GM19395 (cell line): ENCODE results near the gene EXOC3.
"Not testable (repeated sequence)": the region's sequence is repeated elsewhere in the genome, so short reads cannot be mapped to it uniquely, and the experiment has no call there.

Source experiments
- ATAC-seq: cut with Tn5 transposase; IDR thresholded peaks from one replicate; pipeline ENCODE4 v1.9.1; 2021; ENCODE audit warnings: mild to moderate bottlenecking, moderate library complexity; ENCODE audit not compliant: unreplicated experiment

The EXOC3 gene

DNA sequence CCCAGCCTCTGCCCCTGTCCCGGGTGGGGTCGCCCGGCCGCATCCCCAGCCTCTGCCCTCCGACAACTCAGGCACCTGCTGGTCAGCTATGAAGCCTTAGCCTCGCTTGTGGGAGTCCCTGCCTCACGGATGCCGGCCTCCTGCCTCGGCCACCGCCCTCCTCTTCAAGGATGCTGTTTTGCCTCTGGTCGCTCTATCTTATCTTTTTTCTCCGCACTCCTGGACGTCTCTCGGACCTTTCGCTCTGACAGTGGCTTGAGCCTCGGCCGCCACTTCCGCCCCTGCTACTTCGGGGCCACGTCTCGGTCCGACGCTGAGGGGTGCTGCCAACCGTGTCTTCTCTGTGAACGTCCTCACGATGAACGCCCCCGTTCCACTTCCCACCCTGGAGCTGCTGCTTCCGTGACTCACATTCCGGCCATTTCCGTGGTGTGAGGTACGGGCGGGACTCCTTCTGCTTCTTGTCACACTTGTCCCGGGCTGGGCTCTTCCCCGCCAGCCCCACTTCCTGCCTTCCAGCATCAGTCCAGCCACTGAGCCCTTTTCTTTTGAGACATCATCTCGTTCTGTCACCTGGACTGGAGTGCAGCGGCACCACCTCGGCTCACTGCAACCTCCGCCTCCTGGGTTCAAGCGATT is 55.0 kb downstream of the EXOC3 start:
- no peak for ATAC-seq

DNA sequence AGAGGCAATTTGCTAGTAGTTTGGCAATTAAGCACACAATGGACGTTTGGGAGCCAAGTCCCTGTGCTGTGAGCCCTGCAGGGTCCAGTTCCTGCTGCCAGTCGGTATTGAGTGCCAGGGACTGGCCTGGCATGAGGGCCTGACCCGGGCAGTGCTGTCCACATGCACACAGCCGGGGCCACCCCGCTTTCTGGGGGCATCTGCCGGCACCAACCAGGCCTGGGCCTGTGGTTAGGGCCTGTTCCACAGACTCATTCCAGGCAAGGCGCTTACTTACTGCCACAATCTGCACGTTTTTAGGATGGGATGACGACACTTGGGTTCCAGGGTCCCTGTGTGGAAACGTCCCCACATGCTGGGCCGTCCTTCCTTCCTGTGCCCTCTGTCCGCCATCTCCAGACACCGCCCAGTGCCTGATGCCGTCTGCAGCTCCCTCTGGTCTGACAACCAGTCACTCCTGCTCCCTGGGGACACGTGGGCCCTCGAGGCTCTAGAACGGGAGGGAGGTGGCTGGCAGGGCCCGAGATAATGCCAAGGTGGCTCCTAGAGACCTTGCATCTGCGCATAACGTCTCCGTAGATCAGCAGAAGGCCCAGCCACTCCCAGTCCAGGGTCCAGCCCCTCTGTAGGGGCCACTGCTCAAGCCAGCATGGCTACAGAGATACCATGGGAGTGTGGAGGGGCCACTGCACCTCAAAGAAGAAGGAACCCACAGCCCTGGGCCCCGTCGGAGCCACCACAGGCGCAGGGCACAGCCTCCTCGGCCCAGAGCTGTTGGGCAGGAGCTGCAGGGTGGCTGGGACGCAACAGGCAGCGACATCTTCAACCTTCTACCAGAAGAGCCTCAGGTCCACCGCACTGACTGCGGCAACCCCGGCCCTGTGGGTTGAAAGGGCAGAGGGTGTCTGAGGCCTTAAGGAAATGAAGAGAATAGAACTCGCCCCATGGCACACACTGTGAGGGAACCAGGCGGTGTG is 56.5 kb downstream of the EXOC3 start:
- no peak for ATAC-seq

DNA sequence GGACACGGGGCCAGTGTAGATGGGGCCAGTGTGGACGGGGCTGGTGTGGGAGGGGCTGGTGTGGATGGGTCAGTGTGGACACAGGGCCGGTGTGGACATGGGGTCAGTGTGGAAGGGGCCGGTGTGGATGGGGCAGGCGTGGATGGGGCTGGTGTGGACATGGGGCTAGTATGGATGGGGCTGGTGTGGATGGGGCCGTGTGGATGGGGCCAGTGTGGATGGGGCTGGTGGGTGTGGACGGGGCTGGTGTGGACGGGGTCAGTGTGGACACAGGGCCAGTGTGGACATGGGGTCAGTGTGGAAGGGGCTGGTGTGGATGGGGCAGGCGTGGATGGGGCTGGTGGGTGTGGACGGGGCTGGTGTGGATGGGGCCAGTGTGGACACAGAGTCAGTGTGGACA is 57.5 kb downstream of the EXOC3 start:
- ATAC-seq, result no peak

DNA sequence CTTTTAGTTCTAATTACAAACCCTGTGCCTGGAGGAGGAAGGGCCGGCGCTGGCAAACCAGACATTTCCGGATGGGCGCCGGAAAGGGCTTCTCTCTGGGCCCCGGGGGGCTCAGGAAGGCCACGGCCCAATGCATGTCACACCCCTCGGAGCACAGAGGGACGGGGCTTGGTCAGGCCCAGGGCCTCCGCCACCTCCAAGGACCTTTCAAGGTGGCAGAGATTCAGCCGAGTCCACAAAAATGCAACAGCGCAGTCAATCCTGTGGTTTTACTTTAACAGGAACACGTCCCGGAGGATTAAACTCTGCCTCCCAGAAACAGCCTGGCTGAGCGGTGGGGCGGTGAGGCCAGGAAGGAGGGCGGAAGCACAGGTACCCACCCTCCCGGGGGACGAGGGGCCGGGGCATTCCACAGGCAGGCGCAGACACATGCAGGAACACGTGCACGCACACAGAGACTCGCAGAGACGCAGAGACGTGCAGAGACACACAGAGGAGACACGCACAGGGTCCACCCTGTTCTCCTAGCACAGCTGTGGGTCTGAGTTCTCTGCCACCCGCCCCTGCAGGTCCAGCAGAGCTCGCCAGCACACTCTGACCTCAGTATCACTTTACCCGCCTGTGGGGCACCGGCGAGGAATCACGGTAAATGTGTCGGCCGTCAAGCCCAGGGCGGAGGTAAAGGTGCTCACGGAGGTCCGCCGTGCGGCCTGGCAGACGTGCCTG is 58.3 kb downstream of the EXOC3 start:
- ATAC-seq, result no peak

DNA sequence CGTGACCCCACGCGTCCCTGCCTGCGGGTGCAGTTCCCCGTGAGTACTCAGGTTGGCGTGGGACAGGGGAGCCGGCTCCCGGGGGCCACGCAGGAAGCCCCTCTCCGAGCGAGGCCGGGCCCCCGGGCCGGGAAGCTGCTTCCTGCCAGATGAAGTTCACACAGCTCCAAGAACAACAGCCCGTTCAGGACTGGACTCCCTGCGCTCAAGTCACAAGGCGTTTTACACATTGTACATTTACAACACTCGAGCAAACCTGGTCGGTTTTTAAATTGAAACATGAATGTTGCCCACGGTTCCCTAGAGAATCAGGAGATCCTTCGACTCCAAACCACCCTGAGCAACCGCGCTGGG is 58.8 kb downstream of the EXOC3 start:
- no peak for ATAC-seq

DNA sequence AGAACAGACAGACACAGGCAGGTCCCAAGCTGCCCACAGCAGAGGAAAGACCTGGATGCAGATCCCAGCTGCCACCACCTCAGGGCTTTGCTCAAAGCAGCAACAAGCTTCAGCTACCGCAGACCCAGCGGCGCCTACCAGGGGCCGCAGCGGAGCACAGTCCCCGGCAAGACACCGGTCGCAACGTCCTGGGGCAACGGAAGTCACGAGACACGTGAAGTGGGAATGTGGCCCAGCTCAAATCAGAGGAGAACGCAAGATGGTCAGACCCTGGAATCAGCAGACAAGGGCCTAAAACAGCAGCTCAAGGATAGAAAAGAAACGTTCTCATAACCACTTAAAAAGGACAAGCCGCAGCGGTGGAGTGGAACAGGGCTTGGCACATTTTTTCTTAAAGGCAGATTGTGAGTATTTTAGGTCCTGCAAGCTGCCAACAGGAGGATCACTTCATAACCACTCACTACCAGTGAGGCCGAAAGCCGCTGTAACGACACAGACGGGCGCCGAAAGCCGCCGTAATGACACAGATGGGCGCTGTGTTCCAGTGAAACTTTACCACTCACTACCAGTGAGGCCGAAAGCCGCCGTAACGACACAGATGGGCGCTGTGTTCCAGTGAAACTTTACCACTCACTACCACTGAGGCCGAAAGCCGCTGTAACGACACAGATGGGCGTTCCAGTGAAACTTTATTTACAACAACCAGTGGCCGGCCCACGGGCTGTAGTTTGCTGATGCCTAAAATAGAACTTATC is 59.5 kb downstream of the EXOC3 start:
- ATAC-seq, result no peak

DNA sequence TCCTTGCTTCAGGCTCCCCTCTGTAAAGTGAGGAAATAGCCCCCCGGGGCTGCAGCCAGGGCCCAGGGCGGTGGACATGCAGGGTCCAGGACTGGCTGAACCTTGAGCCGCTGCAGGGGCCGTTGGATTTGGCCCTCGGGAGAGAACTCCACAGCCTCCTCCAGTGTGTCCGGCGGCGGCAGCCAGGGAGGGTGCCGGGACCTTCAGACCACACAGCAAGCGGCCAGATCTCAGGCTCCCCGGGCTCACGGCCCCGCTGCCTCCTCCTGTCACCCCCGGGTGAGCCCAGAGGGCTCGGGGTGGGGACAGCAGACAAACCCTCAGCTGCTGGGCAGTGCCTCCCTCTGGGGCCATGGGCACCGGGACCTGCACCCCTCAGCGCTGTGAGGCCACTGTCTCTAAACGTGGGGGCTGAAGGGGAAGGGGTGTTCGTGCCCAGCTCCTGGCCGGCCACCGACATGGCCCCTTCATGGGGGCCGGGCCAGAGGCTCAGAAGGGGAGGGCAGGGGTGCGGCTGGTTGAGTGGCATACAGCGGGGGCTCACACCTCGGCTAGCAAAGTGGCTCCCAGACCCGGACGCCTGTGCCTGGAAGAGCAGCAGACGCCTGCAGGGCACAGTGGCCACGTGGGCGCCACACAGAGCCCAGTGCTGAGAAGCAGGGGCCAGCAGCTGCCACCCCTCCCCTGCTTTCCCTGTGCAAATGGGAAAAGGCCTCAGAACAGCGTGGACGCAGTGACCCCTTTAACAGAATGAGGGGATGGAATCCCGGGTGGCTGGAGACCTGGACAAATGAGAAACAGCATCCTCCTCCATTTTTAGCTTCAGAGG is 61.6 kb downstream of the EXOC3 start:
- no peak for ATAC-seq

DNA sequence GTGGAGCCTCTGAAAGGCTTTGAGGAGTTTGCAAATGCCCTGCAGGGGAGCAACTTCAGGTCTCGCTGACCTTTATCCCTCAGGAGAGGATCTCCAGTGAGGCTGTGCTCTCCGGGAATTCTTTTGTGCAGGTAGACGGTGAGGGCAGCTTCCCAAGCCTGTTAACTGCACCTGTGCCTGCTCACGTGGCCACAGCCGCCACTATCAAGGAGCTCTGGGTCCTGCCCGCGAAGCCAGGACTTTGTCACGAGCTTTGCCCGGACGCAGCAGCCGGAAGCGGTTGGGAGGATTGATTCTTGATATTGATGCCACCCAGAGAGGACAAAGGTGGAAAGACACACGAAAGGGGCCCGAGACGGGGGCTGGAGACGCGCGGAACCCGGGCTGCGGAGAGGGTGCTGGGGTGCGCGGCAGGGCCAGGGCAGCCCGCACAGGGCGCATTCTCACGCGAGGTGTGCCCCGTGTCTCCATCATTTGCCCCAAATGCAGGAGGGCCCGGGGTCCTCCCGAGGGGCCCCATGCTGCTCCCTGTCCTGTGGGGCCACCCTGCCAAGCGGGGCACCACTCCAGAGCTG is 63.1 kb downstream of the EXOC3 start:
- no peak for ATAC-seq

DNA sequence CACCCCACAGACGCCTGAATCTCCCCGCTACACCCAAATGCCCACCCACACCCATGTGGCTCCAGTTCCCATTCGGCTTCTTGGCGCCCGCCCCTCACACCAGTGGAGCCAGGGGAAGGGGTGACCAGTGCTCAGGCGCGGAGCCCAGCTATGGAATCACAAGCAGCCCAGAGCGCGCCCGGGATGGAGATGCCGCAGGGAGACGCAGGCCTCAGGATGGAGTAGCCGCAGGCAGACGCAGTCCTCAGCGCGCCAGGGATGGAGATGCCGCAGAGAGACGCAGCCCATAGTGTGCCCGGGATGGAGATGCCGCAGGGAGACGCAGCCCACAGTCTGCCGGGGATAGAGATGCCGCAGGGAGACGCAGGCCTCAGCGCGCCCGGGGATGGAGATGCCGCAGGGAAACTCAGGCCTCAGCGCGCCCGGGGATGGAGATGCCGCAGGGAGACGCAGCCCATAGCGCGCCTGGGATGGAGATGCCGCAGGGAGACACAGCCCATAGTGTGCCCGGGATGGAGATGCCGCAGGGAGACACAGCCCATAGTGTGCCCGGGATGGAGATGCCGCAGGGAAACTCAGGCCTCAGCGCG is 65.1 kb downstream of the EXOC3 start:
- not testable (repeated sequence) for ATAC-seq

DNA sequence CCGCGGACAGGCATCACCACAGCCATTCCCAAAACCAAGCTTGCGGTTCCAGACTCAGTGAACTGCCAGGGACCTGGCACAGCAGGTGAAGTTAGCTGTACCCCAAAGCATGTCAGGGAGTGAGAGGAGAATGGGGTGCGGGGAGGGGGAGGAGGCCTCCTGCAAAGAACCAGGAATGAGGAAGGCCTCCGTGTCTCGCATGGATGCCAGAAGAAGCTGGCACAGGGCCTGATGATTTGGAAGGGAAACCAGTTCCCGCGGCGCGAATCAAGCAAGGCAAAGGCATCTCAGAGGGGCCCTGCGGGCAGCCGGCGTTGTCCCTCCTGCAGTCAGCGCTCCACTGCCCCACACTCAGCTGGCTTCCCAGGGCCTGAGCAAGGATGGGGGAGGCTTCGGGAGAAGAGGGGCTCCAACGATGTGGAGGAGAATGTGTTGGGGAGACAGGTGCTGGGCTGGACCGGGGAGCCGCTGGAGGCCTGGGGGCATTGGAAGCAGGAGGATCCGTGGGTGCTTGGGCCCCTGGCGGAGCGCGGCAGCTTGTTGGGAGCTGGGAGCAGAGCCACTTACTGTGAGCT is 66.7 kb downstream of the EXOC3 start:
- no peak for ATAC-seq

DNA sequence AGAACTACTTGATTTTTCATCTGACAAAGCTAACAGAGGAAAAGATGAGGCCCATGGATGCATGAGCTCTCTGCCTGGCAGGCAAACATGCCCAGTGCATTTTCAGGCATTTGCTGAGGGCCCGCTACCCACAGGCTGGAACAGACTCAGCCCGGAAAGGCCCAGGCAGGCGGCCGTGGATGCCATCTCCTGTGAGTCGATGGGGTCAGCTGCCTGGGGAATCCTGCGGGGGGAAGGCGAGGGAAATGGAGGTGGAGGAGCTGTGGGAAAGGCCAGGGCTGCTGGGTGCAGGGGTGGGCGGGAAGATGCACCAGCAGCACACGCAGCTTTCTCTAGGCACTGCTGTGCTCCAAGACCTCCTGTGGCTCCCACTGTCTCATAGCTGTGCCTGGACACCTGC is 67.5 kb downstream of the EXOC3 start:
- ATAC-seq, result no peak

DNA sequence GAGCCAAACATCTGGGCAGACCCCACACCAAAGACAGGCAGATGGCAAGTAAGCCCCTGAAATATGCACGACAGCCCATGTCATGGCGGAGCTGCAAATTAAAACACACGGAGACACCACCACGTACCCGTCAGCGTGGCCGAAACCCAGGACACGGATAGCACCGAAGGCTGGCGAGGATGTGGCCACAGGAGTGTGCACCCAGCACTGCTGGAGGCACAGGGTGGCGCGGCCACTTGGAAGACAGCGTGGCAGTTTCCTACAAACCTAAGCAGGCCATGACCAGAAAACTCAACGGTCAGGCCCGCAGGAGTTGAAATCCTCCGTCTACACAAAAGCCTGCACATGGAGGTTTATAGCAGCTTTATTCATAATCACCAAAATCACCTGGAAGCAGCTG is 68.5 kb downstream of the EXOC3 start:
- ATAC-seq, result no peak

DNA sequence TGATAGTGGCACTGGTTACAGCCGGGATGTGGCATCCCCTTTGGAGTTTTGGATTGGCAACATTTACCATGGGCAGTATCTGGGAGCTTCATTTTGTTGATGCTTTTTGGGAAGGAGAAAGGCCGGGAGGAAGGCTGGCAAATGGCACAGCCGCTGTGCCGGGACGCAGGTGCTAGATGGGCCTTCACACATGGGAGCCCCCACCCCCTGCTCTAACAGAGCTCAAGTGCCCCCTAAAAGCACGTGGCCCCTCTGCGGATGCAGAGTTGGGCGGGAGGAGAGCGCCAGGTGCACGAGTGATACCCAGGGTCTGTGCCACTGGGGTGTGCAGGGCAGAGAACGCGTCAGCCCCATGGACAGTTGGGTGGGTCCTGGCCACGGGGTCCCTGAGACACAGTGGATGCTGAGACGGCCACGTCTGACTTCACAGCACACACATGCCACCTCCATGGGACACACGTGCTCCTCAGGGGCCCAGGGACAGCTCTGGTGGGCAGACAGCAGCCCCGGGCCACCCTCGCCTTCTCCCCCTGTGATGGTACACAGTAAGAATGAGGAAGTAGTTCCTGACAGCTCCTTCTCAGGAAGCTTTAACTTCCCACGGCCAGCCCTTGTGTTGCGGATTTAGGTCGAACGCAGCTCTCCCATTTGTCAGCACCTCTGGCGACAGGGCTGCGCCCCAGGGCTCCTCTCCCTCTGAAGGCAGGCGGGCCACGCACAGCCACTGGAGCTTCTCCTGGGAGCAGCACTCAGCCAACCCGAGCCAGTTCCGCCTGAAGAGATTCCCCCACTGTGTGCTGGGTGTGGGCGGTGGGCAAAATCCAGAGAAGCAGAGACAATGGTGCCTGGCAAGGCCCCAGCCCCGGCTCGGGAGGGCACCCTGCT is 70.5 kb downstream of the EXOC3 start:
- ATAC-seq, result no peak

DNA sequence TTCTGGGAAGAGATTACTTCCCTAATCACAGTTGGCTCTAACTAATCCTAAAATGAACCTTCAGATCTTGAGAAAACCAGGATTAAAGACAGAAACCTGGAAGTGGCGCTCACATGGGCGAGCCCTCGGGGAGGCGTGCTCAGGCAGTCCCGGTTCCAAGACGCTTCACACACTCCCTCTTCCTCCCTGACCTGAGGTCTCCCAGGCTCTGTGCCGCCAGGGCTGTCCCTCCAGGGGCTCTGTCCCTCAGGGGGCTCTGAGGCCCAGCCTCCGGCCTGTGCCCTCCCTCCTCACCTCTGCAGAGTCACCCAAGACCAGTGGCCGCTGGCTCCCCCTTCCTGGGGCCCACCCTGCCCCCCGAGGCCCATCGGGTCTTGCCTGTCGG is 71.1 kb downstream of the EXOC3 start:
- no peak for ATAC-seq

DNA sequence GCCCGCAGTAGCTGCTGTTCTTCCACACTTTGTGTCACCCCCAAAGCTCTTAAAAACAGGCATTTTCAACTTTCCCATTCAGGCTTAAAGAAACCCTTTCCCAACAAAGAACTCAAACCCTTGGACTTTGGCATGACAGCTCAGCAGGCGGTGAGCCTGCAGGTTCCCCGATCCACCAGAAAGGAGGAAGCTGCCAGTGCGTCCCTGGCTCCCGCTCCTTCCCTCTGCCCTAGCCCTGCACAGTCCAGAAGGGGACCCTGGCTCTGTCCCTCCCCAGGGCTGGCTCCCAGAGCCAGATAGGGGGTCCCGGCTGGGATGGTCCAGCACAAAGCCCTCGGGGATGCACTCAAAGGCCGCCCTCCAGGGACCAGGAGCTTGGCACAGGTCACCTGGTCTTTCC is 71.7 kb downstream of the EXOC3 start:
- ATAC-seq, result no peak

DNA sequence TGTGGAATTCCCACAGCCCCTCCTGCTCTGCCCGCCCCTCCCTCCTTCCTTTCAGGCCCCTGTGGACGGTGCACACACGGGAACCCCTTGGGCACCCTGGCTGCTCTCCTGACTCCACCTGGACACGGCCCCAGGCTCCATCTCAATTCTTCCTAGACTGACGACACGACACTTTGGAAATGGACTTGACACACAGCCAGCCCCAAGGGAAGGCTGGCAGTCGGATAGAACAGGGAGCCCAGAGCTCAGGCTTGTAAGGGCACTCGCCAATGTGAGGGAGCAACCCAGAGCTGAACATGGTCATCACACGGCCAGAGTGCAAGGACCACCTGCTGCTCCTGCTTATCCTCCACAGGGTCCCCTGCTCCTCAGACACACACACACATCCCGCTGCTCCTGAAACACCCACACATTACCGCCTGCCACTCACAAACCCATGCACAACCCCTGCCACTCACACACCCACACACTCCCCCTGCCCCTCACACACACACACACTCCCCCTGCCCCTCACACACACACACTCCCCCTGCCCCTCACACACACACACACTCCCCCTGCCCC is 72.4 kb downstream of the EXOC3 start:
- no peak for ATAC-seq

DNA sequence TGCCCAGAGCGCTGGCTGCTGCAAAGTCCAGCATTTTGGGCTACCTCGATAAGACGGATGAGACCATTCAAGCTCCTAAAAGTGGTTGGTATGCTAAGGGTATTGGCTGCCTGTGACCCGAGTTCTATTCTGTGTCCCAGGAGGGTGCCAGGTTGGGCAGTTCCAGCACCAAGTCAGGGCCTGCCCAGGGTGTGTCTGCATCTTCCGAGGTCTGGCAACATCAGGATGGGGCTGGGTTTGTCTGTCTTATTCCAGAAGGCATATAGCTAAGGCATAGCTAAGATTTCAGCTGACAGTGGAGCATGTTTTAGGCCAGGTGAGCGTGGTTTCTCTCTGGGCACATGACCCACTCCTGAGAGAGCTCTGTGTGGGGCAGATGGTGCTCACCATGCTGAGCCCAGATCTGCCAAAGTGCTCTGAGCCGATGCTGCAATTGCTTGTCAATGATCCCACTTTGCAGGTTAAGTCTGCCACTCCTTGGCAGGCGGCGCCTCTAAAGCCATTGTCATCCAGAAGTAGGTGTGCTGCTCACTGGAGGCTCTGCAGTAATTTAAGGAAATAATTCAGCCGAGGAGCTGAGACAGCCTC is 73.5 kb downstream of the EXOC3 start:
- no peak for ATAC-seq
